GM12873 (cell line): ENCODE results near the gene IKZF2.

Experiments
- TF ChIP-seq, protein P1 (sequence below): IDR thresholded peaks from 2 replicates; pipeline ENCODE4 v1.5.1; 2012; ENCODE audit warnings: low read depth, mild to moderate bottlenecking, moderate library complexity, low read length, control low read depth; ENCODE audit not compliant: insufficient read depth; ENCODE audit errors: missing control alignments

The IKZF2 gene

DNA sequence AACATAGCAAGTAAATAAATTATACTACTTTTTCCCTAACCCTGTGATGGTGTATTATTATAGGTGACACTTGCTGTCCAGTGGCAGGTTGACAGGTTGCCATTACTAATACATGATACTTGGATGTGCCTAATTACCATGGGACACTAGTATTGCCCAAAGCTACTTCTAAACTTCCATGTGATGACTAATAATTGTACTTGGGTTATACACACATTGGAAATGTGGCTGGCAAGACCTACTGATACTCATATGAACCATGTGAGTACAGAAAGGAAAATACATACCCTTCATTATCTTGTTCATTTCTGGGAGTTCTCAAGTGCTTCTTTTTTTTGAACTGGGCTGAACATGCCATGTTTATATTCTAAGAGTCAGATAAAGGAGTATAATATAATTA, 156.4 kb downstream of the IKZF2 start:
- TF ChIP-seq, protein P1, sequence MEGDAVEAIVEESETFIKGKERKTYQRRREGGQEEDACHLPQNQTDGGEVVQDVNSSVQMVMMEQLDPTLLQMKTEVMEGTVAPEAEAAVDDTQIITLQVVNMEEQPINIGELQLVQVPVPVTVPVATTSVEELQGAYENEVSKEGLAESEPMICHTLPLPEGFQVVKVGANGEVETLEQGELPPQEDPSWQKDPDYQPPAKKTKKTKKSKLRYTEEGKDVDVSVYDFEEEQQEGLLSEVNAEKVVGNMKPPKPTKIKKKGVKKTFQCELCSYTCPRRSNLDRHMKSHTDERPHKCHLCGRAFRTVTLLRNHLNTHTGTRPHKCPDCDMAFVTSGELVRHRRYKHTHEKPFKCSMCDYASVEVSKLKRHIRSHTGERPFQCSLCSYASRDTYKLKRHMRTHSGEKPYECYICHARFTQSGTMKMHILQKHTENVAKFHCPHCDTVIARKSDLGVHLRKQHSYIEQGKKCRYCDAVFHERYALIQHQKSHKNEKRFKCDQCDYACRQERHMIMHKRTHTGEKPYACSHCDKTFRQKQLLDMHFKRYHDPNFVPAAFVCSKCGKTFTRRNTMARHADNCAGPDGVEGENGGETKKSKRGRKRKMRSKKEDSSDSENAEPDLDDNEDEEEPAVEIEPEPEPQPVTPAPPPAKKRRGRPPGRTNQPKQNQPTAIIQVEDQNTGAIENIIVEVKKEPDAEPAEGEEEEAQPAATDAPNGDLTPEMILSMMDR: no peak

DNA sequence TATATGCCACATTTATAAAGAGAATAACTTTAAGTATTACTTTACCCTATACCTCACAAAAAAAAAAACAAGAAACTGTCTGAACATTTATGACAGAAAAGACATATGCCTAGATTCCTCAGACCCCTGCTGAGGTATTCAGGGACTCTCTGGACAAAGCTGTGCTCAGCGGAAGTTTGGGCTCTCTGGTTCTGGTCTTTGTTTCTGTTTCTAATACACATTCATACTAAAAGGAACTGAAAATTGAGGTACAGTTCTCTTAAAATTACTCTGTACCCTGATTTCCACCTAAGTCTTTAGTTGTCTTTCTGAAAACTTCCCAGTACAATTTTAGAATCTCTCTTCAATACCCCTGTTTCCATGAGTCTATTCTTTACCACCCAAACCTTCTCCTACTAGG, 160.3 kb downstream of the IKZF2 start:
- TF ChIP-seq, protein P1: no peak

DNA sequence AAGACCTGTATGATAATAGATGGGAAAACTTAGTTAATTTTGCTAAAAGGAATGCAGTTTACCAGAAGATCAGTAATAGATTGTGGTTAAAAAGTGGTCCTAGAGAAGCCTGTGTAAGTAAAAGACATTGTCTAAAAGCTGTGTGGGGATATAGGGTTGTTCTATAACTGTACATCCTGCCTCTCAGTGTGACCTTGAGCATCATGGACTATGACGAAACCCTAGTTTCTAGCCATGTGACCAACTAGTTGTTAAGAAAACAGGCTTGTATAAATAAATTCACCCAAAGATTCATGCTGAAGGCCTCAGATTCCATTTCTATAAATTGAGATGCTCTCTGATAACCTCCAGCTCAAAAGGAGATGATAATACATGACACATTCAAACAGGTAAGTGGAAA, 160.7 kb downstream of the IKZF2 start:
- TF ChIP-seq, protein P1: no peak

DNA sequence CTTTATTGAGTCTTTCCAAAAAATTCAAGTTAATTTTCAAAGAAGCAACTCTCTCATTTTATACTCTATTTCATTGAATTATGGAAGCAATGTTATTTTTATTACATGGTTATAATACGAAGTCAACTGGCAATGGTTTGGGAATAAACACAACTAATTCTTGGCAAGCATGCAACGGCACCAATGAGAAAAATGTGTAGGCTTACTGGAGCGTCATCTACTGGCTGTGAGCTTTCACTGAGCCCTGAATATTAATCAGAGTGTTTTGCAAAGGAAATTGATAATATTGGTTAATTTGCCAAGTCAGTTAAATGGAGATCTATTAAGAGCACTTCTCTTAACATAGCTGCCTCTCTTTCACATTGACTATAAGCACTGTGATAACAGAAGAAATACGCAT, 163.9 kb downstream of the IKZF2 start:
- TF ChIP-seq, protein P1: no peak

DNA sequence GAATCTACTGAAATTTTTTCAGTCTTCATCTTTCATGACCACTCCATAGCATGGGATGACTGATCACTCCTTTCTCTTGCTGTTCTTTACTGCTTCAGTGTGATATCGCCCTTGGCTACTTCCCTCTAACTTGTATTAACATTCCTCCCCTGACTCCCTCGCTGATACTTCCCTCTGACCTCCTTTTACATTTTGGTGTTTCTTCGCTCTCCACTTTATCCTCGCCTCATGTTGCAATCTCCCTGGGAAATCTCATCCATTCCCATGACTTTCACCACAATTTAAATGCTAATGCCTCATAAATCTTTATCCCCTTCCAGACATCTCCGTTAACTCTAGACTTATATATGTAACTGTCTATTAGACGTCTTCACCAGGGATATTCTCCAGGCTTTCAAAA, 167.3 kb downstream of the IKZF2 start:
- TF ChIP-seq, protein P1: no peak

DNA sequence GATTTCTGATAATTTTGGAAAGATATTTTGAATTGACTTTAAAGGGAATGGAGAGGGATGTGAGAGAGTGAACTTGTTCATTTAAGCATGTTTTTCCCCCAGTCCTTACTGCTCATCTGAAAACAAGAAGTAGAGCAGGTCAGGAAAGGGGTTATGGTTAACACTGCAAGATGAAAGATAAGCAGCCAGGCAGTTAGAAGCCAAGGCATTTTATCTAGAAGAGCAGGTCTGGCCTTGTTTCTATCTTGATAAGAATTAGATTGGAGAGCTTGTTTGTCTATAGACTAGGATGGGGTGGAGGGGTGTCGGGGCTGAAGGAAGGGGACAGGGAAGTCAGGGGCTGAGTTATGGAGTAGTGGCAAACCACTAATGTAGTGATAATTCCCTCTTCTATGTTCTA, 171.6 kb downstream of the IKZF2 start:
- TF ChIP-seq, protein P1: no peak

DNA sequence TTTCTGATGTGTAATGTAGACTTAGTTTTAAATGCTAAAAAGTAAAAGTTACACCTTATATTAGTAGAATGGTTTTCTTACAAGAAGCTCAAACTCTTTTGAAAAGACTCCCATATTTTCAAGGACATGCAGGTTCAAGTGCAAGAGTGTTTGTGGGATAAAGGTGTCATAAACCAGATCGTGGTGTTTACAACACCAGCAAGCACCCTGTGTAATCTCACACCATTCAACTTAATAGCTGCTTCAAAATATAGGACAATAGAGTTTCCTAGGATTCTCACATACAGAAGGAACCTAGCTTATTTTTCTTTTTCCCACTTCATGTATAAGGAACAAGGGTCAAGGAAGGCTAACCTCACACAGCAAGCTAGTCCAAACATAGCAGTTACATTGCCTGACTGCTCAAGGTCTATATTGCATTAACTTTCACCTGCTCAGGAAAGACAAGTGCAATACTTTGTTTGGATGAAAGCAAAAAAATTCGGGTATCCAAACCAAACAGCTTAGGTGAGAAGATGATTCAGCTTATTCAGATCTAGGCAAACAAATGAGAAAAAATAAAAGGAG, 172.3 kb downstream of the IKZF2 start:
- TF ChIP-seq, protein P1: no peak
